GM12878 (cell line): ENCODE results near the gene OSBPL5. TPM values are rescaled to one million over a fixed set of nuclear protein-coding genes. Genes with fewer than 3 reads are reported as not detected.

Experiments used
- ATAC-seq: fragments of 200-7000 bp; cut with Tn5 transposase; 3 replicates; pipeline ENCODE4 v1.9.1; 2020; ENCODE audit warnings: mild to moderate bottlenecking, moderate library complexity
- BruUV-seq: library from RNA; stranded (reverse); fragments of 400-500 nt; replicated peaks from 2 replicates; lab custom pipeline; 2021; lab: Mats Ljungman, UMichigan
- CTCF ChIA-PET: fragments of 300-600 bp; sonication (Branson Sonifier 250); formaldehyde crosslinking; extraction: SDS; loops from one replicate; lab custom pipeline; 2021; ENCODE audit warnings: inconsistent platforms; lab: Yijun Ruan, JAX
- POLR2A ChIA-PET: fragments of 350-600 bp; formaldehyde crosslinking; extraction: SDS; loops from one replicate; lab custom pipeline; 2021; ENCODE audit warnings: inconsistent platforms; lab: Charles Lee
- RAD21 ChIA-PET: fragments of 300-600 bp; sonication (Branson Sonifier 250); formaldehyde crosslinking; loops from one replicate; lab custom pipeline; 2023; ENCODE audit warnings: antibody characterized with exemption; ENCODE audit not compliant: unreplicated experiment; lab: Charles Lee
- SMC1A ChIA-PET: fragments of 300-600 bp; sonication (Branson Sonifier 250); formaldehyde crosslinking; loops from one replicate; lab custom pipeline; 2023; ENCODE audit not compliant: unreplicated experiment, uncharacterized antibody; lab: Charles Lee
- DNase-seq: peaks from one replicate; pipeline ENCODE4 v3.0.0-alpha.2; 2011; ENCODE audit warnings: low read depth, low spot score
- FAIRE-seq: peaks from 3 replicates; lab custom pipeline; 2011; peaks lifted over from hg19 to GRCh38; lab: Jason Lieb, UNC
- H2AFZ ChIP-seq: 2 replicates; pipeline ENCODE4 v1.6.0; 2011; ENCODE audit warnings: low read depth, low read length, control low read depth; ENCODE audit not compliant: control insufficient read depth
- H3K27ac ChIP-seq: 2 replicates; pipeline ENCODE4 v1.5.1; 2011; ENCODE audit warnings: control low read depth; ENCODE audit not compliant: control insufficient read depth, insufficient read depth
- H3K27me3 ChIP-seq, 2 experiments: replicated peaks in 1 of 2; 2 replicates each; pipeline versions ENCODE4 v1.6.0 to v1.6.1; 2011; ENCODE audit warnings: low read length in 1 of 2; ENCODE audit not compliant: control insufficient read depth in 2 of 2, insufficient read depth in 2 of 2
- H3K36me3 ChIP-seq, 2 experiments: 2 replicates each; pipeline ENCODE4 v1.5.1; 2011; ENCODE audit warnings: low read length in 1 of 2; ENCODE audit not compliant: control insufficient read depth in 2 of 2, insufficient read depth in 2 of 2
- H3K4me1 ChIP-seq: 2 replicates; pipeline ENCODE4 v1.6.1; 2011; ENCODE audit warnings: mild to moderate bottlenecking, low read length, moderate library complexity, mixed read lengths; ENCODE audit not compliant: control insufficient read depth, insufficient read depth
- H3K4me2 ChIP-seq: 2 replicates; pipeline ENCODE4 v1.6.0; 2011; ENCODE audit warnings: control low read depth; ENCODE audit not compliant: control insufficient read depth, insufficient read depth
- H3K4me3 ChIP-seq: fragments of 200-600 bp; sonication (generic); 2 replicates; pipeline ENCODE4 v1.5.1; 2016
- H3K79me2 ChIP-seq: 2 replicates; pipeline ENCODE4 v1.6.0; 2011; ENCODE audit warnings: low read length; ENCODE audit not compliant: control insufficient read depth, insufficient read depth
- H3K9ac ChIP-seq: 2 replicates; pipeline ENCODE4 v1.8.0; 2011; ENCODE audit warnings: low read length, control low read depth, mixed read lengths; ENCODE audit not compliant: control insufficient read depth, insufficient read depth
- H3K9me3 ChIP-seq: replicated peaks from 3 replicates; pipeline ENCODE4 v1.5.1; 2011; ENCODE audit warnings: mild to moderate bottlenecking, low read length; ENCODE audit not compliant: control insufficient read depth, insufficient read depth
- H4K20me1 ChIP-seq: 2 replicates; pipeline ENCODE4 v1.6.0; 2011; ENCODE audit not compliant: control insufficient read depth, insufficient read depth
- ATF3 ChIP-seq: IDR thresholded peaks from 2 replicates; pipeline ENCODE4 v1.6.1; 2011; ENCODE audit warnings: low read depth, mild to moderate bottlenecking, low read length, moderate library complexity, borderline replicate concordance; ENCODE audit errors: extremely low read depth
- EZH2 ChIP-seq: IDR thresholded peaks from 2 replicates; pipeline ENCODE4 v1.6.1; 2012; ENCODE audit warnings: low read depth, mild to moderate bottlenecking, control low read depth, inconsistent platforms, low read length, borderline replicate concordance; ENCODE audit not compliant: control insufficient read depth
- HSF1 ChIP-seq: fragments of 150-350 bp; IDR thresholded peaks from 2 replicates; pipeline ENCODE4 v1.6.1; 2014; ENCODE audit warnings: mild to moderate bottlenecking, low read depth, low read length
- IRF3 ChIP-seq: fragments of 450-650 bp; IDR thresholded peaks from 2 replicates; pipeline ENCODE4 v1.6.1; 2014; ENCODE audit warnings: mild to moderate bottlenecking
- IRF5 ChIP-seq: fragments of 450-650 bp; IDR thresholded peaks from 2 replicates; pipeline ENCODE4 v1.6.1; 2017; ENCODE audit warnings: borderline replicate concordance
- NFIC ChIP-seq: IDR thresholded peaks from 2 replicates; pipeline ENCODE4 v1.6.1; 2012; ENCODE audit warnings: low read depth, mild to moderate bottlenecking, inconsistent platforms, low read length, moderate library complexity
- RAD21 ChIP-seq: IDR thresholded peaks from 2 replicates; pipeline ENCODE4 v1.6.1; 2011; ENCODE audit warnings: mild to moderate bottlenecking, low read depth, low read length, moderate library complexity; ENCODE audit not compliant: insufficient read depth
- RFX5 ChIP-seq: IDR thresholded peaks from 2 replicates; pipeline ENCODE4 v1.6.1; 2011; ENCODE audit warnings: low read depth, low read length, improper control_type of control experiment
- SREBF1 ChIP-seq: IDR thresholded peaks from 2 replicates; pipeline ENCODE4 v1.6.1; 2012; ENCODE audit warnings: mild to moderate bottlenecking, low read length
- SUPT20H ChIP-seq: IDR thresholded peaks from 2 replicates; pipeline ENCODE4 v1.6.1; 2011; ENCODE audit warnings: low read depth, mild to moderate bottlenecking, low read length, moderate library complexity, borderline replicate concordance; ENCODE audit not compliant: control insufficient read depth
- ZBED1 ChIP-seq: IDR thresholded peaks from 2 replicates; pipeline ENCODE4 v1.6.1; 2016; ENCODE audit warnings: borderline replicate concordance
- ZBTB11 ChIP-seq: fragments of 450-650 bp; formaldehyde crosslinking; IDR thresholded peaks from 2 replicates; pipeline ENCODE4 v1.5.0; 2022; ENCODE audit warnings: mild to moderate bottlenecking, missing genetic modification characterization
- ZNF384 ChIP-seq: IDR thresholded peaks from 2 replicates; pipeline ENCODE4 v1.6.1; 2012; ENCODE audit warnings: low read depth, mild to moderate bottlenecking, low read length, improper control_type of control experiment, borderline replicate concordance
- WGBS: methylation state at CpG from one replicate; pipeline ENCODE4 v1.1.6; 2016; ENCODE audit warnings: low lambda C conversion rate; ENCODE audit not compliant: insufficient replicate concordance, insufficient coverage; ENCODE audit errors: missing lambda C conversion rate; 5-methylcytosine and 5-hydroxymethylcytosine counted together
- in situ Hi-C: fragments of 300-500 bp; cut with MboI; formaldehyde crosslinking; loops from 9 replicates; pipeline ENCODE4 v1.14.3; 2018; ENCODE audit warnings: mixed read lengths
- intact Hi-C: fragments of 100-400 bp; cut with micrococcal nuclease; formaldehyde crosslinking; loops from one replicate; pipeline ENCODE4 v1.14.2; 2022; ENCODE audit not compliant: unreplicated experiment
- polyA plus RNA-seq, 11 experiments: library from polyadenylated mRNA; depleted of rRNA in 4 of 11; unstranded in 6 of 11; stranded (reverse) in 5 of 11; fragments of >200 nt; fragmentation: Nextera tagmentation in 4 of 11; fragmentation: Illumina TruSeq in 1 of 11; extraction: Ambion mirVana in 4 of 11; extraction: Trizol in 1 of 11; gene quantifications; 1 replicate in 1 of 11; 2 replicates in 10 of 11; pipeline versions ENCODE4 v1.2.1 to v1.2.3, GENCODE V29; 2011 to 2016; ENCODE audit warnings: inconsistent platforms in 2 of 11, missing spikeins in 2 of 11, low read depth in 1 of 11
- total RNA-seq, 4 experiments: library from RNA; depleted of rRNA in 3 of 4; stranded (reverse); fragments of >200 nt in 3 of 4; fragmentation: Illumina TruSeq in 1 of 4; extraction: Trizol in 1 of 4; gene quantifications; 2 replicates each; pipeline versions ENCODE4 v1.2.1 to v1.2.3, GENCODE V29; 2013 to 2021

OSBPL5 gene
- total and polyA plus RNA-seq, 10 of the 15 experiments (the other 5 are each of a cell fraction or from before 2014, with no cell fraction given): not detected

GRCh38 chr11:3184732-3185347 is 19.7 kb upstream of the OSBPL5 start:
- ChIA-PET POLR2A (interaction anchor here (0.7 kb wide), 1 partner anchor 28 kb away, joined by 4 read pairs; no protein-coding TSS in a partner anchor), RAD21 (no interaction called here), CTCF (no interaction called here), SMC1A (no interaction called here)
- WGBS: 22% methylated on average over 11 of the region's 11 CpGs
- no peak overlapping the region for H3K4me2 ChIP-seq
- H3K4me1 ChIP-seq: no peaks in the 10 kb centered on the region
- H3K36me3 ChIP-seq: no peaks in the 10 kb centered on the region
- H4K20me1 ChIP-seq: no peaks in the 10 kb centered on the region
- H3K4me3 ChIP-seq: no peak overlapping the region
- no peak for DNase-seq
- ATAC-seq: no peak
- no peaks in the 10 kb centered on the region for H3K27me3 ChIP-seq
- no TSS peak for BruUV-seq
- no peaks in the 10 kb centered on the region for H3K9me3 ChIP-seq
- no peak overlapping the region for H3K27ac ChIP-seq
- H3K9ac ChIP-seq: no peak overlapping the region
- no peak for FAIRE-seq
- no peak overlapping the region for H2AFZ ChIP-seq
- in situ Hi-C loops: no loop called here
- no peaks in the 10 kb centered on the region for H3K79me2 ChIP-seq
- intact Hi-C loops: no loop called here
- no peak for TF ChIP-seq IRF5
- TF ChIP-seq IRF3: no peak
- no peak for TF ChIP-seq ZBTB11
- no peak for TF ChIP-seq SREBF1
- no peak for TF ChIP-seq RAD21
- TF ChIP-seq ZBED1: no peak
- TF ChIP-seq SUPT20H: no peak
- no peak for TF ChIP-seq RFX5
- no peak for TF ChIP-seq EZH2
- no peak for TF ChIP-seq NFIC
- TF ChIP-seq HSF1: no peak
- TF ChIP-seq ATF3: no peak
- no peak for TF ChIP-seq ZNF384
